NCI-H2029 (cell line): Measurements from ENCODE around the gene TSPAN8.
"Not testable (repeated sequence)": the region's sequence is repeated elsewhere in the genome, so short reads cannot be mapped to it uniquely, and the experiment has no call there.

Experiments used
- DNase-seq: peaks from one replicate; lab custom pipeline; 2025; lab: John Stamatoyannopoulos, UW

Gene TSPAN8

DNA sequence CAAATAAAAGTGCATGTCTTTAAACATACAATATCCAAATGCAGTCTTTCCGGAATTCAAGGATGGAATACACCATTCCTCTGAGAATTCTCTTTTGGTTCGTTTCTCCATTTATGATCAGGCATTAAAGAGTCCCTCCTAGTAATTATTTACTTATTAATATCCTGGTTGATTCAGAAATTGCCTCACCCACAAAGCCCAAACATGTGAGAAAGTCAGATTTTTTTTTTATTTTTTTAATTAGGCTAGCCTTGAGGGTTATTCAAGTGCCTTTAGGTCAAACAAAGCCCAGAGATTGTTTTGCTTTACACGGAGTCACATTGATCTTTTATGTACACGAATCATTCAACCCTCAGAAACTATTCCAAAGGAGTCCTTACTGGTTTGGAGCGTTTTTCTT lies 6.4 kb upstream of the TSPAN8 start:
- no peak for DNase-seq

DNA sequence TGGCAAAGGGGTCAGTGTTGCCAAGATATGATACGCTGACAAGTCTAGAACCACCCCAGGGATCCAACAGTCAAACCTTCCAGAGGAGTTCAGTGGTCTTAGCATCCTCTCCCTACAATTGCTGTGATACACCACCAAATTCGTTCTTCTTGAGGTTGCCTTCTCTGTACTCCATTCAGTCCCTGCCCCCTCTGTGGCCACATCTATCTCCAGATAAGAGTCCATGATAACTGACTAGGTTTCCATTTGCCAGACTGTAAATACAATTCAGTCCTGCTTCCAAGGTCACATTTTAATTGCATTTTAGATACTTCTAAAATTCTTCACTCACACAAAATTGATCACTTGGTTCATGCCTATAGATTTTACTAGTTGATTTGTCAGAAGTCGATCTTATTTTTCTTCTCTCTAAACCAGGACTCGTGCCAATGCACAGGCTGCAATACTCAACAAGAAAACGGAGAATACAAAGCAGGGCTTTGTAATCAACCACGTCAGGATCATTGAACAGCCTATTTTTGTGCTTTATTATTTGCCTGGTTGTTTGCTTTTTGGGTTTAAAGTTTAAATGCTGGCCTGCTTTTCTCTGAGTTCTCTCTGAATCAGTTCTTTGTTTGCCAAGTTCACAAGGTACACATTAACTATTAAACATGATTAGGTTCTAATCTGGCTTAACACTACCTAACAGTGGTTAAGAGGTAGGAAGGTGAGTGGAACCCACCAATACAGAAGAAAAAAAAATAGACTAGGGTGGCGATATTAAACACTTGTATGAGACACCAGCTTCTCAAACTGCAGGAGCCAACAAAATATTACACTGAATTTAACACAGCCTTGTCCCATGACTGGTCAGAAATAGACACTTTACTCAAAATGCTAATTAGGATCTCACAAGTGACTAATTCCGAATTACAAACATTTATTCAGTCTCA lies 5.3 kb upstream of the TSPAN8 start:
- peak; percentile 8 for DNase-seq

DNA sequence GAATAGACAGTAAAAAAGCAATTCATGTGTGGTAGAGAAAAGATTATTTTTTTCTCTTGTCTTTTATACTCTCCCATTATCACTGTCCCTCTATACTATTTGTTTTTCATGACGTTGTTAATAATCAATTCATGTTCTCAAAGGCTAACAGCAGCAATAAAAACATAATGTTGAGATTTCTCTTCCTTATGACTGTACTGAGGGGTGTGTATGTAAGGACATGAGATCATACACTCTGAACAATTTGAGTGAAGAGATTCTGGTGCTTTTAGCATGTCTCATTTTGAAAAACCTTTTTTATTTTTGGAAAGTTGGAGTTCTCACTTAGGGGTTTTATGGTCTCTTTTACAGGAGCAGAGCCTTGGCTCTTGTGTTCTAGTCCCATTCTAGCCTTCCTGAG lies 3.8 kb upstream of the TSPAN8 start:
- DNase-seq, result no peak

DNA sequence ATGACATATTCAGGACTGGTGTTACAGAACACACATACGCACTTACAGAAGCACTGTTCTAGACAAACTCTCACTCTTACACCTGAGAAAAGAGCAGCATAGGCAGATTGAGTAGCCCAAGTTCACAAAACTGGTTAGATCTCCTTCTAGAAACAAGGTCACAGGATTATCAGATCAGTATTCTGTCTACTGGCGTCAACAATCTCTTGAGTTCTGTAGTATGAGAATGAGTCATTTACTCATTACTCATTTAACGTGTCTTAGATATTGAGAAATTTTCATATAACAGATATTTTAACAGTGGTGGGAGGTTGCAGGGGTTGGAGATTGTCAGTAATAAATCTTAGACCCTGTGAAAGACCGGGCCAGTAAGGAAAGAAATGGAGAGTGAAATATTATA lies 2.8 kb upstream of the TSPAN8 start:
- DNase-seq, result no peak

DNA sequence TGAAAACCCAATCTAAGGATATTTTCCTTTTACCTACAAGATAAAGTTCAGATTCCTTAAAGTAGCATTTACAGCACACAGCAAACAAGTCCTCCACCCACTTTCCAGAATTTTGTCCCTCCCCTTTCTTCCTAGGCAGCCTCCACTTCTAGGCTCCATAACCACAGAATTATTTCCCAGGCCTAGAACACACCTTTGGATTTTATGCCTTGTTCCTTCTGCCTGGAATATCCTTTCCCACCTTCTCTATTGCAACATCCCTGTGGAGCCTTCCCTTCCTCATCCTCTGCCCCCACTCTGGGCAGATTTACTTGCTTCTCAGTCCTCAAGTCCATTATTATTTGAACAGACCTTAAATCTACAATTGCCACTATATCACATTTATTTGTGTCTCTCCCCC lies 2.1 kb upstream of the TSPAN8 start:
- DNase-seq, result no peak

DNA sequence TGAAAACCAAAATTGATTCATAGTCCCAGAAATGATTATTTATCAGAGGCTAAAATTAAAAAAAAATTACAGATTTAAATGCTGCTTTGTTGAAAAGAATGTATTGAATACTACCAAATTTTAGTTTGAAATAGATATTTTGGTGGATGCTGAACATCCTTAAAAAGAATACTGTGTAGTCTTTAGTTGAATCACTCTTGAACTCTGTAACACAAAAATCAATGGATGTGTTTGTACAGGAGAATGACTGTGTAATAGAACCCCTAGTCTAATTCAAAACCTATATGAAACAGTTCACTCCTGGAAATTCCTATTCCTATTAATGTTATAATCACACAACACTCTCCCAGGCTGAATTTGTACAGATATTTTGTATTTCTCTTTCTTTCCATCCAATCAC lies 1.5 kb upstream of the TSPAN8 start:
- no peak for DNase-seq

DNA sequence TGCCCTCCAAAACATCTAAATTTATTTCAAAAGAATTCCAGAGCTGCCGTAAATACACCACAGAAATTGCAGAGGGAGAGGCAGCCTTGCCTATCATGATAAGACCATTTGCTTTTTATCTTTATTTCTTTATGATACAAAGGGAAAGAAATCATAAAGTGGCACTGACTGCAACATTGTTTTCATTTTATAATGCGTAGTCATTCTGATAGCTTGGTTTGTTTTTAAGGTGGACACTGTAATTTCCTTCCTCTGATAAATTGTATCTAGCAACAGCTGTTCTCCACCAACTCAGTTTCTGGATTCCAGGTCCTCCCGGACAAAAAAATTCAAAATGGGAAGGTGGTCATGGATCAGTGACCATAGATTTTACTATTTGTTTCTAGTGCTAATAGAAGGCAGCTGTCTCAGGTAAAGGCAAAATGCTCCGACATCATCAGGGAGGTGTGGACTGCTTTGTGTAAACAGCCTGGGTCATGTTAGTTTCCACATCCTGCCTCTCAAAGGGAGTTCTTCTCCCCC lies 623 bp upstream of the TSPAN8 start:
- DNase-seq, result peak; percentile 65

DNA sequence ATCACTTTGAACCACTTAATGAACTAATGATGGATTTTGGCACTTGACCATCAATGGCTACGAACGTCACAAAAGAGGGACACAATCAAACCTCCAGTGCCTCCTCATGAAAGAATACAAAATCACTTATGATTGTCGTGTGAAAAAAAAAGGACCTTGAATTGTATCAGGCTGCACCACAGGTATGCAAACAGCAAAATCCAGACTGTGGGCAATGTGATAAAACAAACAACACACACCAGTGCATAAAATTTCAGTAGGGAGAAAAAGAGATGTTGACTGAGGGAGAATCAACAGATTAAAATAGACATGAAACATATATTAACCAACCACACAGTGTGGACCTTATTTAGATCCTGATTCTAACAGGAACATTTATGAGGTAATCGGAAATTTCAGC lies 2.6 kb downstream of the TSPAN8 start:
- DNase-seq, result no peak

DNA sequence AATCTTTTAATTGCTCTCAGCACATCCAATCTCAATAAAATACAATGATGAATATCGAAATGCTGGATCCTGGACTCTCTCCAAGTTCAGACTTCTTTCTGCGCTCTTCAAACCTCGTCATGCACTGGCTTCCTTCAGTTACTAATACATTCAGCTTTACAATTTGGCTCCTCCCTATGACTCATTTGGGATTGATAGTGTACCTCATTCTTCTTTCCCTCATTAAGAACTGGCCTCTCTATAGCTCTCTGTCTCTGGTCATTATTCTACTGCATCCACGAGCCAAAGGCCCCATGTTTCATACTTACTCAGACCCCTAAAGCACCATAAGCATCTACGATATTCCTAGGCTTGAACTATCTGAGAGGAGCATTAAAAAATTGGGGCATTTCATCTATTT lies 4.9 kb downstream of the TSPAN8 start:
- DNase-seq, result no peak

DNA sequence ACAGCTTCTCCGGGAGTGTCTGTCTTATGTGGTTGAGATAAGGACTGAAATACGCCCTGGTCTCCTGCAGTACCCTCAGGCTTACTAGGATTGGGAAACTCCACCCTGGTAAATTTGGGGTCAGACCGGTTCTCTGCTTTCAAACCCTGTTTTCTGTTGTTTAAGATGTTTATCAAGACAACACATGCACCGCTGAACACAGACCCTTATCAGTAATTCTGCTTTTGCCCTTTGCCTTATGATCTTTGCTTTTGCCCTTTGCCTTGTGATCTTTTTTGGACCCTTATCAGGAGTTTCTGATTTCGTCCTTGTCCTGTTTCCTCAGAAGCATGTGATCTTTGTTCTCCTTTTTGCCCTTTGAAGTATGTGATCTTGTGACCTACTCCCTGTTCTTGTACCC lies 7.8 kb downstream of the TSPAN8 start:
- DNase-seq, result not testable (repeated sequence)

DNA sequence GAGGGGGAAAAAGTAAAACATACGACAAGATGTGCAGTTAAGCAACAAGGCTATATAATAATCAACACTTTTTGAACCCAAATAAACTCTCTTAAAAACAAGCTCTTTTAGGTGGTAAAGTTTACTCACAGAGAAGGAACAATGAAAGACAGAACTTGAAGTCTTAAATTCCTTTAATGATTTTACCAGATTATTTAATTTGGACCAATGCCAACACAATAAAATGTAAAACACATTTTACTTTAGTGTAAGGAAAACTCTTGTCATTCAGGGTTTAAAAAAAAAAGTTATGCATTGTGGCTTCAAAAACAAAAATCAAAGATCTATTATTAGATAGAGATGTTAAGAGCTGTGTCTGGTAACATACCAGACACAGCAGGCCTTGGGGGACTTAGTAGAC lies 13.1 kb downstream of the TSPAN8 start:
- no peak for DNase-seq

DNA sequence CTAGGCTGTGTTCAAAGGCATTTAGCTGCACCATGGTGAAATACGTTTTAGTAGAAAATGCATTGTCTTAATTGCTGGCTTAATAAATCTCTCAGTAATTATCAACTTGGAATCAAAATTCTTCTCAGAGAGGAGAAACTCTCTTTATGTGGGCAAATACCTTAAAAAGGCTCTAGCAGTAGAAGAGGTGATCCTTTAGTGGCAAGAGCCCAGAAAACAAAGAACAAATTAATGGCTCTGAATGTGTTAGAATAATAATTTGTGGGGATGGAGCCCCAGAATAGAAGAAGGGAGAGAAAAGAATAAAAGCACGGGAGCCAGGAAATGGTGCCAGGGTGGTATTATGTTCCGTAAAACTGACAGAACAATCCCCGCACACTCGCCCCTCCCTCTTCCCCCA lies 14.8 kb downstream of the TSPAN8 start:
- DNase-seq, result no peak

DNA sequence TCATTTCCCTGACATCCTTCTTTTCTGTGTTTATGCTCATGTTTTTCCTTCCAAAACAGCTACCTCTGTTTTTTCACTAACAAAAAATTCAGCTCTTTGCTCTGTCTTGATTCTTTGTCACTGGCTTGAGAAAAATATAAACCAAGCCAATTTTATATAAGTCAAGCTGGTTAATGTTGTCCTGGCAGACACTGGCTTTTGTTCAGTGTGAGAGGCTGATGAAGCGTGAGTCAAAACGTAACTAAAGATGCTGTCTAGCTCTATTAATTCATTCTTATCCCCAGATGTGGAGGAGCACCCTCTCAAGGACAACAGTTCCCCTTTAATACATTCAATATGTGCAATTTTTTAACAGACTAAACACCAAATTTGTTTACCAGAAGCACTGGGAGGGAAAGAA lies 15.8 kb downstream of the TSPAN8 start:
- DNase-seq, result no peak

DNA sequence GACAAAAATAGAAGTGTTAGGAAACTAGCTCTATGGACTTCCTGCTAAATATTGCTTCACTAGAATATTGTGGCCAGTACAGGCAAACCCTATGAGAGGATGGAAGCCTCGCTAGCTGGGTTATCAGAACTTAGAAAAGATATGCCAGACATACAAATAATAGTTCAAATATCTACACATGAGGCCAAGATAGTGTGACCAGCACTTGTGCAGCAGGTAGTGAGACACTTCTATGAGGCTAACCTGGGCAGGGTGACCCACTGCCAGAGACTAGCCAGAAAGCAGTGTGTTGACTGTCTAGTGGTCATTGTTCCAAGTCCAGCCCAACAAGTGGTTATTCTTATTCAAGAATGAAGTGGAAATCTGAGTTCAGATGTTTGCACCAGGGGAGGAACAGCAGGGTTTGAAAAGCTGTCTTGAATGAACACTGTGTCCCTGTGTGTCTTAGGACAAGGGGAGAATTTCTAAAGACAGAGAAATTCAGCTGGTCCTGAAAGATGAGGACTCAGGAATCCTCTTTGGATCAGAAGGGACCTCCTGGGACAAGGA lies 16.3 kb downstream of the TSPAN8 start:
- DNase-seq, result no peak

DNA sequence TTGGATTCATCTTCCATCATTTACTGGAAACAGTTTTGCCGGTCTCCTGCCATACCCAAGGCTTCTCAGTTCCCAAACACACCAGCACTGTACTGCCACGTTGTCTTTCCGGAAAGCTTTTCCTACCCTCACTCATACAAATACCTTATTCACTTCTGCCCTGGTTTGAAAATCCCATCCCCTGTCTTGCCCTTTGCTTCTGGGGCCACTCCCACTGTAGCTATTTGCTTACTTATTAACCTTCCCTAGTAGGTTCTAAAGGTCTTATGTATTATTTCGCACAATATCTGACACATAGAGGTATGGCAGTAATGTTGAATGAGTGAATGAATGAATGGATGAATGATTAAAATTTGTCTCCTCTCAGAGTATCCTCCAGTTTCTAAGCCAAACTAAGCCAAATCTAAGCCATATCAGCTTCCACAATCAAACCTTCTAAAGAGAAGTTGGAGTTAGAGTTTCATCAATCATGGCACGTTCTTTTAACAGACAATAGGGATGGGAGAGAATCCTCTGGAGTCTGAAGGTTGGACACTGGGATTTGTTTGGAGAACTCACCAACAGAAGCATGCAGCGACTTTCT lies 18.6 kb downstream of the TSPAN8 start:
- DNase-seq, result no peak

DNA sequence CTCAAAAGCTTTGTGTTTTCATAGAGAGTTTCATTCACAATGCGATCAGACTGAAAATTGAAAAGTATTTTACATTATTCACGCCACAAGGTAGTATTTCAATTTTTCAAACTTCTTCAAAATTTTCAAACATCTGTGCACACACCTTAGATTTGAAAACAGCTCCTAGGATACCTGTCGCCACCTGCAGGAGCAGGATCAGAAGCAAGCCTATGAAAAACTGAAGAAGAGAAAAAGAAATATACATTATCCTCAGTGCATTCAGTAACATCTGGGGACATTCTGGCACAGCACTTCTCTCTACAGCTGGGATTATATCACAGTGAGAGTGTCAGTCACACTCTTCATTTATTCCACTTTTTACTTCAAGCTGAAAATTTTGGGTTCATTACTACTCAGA lies 19.8 kb downstream of the TSPAN8 start:
- DNase-seq, result no peak

DNA sequence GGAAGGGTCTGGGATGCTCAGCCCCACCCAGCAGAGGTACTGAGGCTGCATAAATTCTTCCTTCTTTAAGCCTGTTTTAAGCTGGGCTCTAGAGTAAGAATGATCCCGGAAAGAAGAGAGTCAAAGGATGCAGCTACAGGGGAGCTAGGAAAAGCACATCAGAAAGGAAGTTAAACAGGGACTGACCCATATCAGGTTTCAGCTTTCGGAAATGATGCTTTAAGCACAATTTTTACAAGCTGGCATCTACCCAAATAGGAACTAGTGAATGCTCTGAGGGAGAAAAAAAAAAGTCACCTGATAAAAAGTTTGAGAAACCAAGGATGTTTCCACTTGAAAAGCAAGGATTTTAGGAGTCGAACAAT lies 22.0 kb downstream of the TSPAN8 start:
- no peak for DNase-seq

DNA sequence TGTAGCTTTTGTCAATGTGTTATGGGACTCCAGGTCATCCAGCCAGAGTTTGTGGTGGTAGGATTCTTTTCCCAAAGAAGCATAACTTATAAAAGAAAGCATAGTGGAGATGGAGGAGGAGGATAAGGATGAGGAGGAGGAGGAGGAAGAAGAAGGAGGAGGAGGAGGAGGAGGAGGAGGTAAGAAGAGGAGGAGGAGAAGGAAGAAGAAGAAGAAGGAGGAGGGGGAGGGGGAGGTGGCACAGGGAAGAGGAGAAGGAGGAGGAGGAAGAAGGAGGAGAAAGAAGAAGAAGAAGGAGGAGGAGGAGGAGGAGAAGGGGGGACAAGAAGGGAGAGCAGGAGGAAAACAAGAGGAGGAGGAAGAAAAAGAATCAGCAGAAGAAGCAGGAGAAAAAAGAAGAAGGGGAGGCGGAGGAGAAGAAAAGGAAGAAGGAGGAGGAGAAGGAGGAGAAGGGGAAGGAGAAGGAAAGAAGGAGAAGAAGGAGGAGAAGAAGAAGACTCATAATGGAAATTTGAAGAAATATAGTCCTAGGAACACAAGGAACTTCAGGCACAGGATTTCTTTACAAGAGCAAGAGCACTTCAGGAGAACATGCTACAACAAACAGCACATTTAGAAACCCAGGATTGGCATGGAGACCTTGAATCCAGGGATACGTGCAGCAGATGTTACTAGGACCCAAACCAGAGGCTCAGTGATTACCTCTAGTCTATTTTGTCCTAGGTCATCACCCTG lies 22.6 kb downstream of the TSPAN8 start:
- DNase-seq, result no peak

DNA sequence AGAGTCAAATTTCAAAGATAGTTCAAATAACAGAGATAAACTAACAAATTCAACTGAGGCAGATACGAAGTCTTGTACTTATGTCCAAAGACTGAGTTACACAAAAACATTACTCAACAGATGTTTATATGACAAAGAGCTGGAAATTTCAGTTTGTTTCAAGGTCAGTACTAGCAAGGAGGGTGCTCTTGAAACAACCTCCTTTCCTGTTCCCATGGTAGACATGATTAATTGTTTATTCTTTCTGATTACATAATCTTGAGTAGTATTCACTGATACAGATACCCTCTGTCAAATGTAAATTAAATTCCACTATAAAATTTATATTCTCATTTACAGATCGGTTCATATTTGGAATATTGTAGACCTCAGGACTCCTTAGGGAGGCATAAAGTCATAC lies 23.4 kb downstream of the TSPAN8 start:
- DNase-seq, result no peak

DNA sequence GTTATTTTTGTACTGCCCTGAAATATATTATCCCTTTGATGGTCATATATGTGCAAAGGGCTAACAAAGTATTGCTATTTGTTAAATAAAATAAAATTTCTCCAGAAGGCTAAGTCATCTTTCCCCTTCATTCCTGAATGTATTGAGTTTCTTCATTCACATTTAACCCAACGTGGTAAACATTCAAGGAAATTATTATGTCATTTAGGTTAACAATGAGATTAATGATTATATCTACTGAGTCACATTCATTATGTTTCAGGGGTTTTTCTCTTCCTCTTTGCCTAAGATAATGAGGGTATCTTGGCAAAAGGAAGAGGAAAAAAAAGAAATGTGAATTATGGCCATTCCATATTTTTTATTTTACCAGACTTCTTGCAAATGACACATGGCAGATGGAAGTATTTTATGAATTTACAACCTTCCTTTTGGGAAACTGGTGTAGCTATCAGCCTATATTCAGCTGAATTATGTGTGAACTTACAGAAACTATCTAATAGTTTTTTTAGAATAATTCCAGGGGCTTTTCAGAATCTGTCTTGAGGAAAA lies 27.2 kb downstream of the TSPAN8 start:
- no peak for DNase-seq

DNA sequence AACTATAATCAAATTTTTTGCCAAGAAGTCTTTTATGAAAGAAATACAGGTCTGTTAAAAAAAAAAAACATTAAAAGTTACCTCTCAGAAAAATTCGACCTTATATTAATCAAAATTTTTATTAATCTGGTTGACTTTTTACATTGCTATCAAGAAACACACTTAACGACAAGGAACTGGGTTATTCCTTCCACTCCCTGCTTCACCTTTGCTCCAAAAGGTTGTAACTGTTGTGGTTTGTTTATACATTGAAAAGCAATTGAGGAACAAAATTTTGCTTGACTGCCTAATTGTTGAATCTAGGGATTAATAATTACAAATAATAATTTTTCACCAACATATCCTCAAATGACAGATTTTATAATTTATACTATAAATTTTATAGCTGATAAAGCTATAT lies 28.4 kb downstream of the TSPAN8 start:
- DNase-seq, result no peak

DNA sequence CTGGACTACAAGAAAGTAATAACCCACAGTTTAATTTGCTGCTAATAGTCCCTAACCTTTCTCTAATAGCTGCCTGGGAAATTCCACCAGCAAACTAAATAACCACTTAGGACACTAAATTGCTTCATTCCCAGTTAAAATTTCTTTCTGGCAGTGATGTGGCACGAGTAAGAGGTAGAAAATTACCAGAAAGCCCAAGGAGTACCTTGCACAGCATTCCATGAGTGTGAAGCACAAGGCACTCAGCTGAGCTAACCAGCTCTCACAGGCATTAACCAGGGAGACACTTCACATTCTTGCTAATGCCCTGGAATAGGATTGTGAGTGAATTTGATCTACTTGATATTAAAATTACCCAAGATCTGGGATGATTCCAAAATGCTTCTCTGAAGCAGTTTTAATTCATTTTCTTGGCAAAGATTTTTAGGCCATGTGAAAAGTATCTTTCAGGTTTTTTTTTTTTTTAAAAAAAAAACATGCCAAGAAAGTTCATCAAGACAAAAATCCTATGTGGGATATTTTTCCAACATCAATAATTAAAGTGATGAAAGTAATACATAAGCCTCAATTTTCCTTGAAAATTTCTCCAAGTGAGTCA lies 29.5 kb downstream of the TSPAN8 start:
- DNase-seq, result no peak
